OCI-LY7 (cell line): ENCODE results near the gene KIAA1328. TPM values are rescaled to one million over a fixed set of nuclear protein-coding genes. Genes with fewer than 3 reads are reported as not detected.

Source experiments
- BruUV-seq: library from RNA; stranded (reverse); fragments of 400-500 nt; replicated peaks from 2 replicates; lab custom pipeline; 2021; lab: Mats Ljungman, UMichigan
- CTCF ChIA-PET: fragments of 300-600 bp; sonication (Branson Sonifier 250); formaldehyde crosslinking; loops from one replicate; lab custom pipeline; 2022; ENCODE audit warnings: antibody characterized with exemption; ENCODE audit not compliant: unreplicated experiment; lab: Charles Lee
- POLR2A ChIA-PET: fragments of 300-600 bp; sonication (Branson Sonifier 250); formaldehyde crosslinking; loops from one replicate; lab custom pipeline; 2022; ENCODE audit warnings: antibody characterized with exemption; lab: Charles Lee
- DNase-seq: peaks from one replicate; pipeline ENCODE4 v3.0.0-alpha.2; 2015; ENCODE audit warnings: low spot score
- H2AFZ ChIP-seq: fragments of 200-600 bp; sonication (generic), shearing (Covaris generic); 2 replicates; pipeline ENCODE4 v1.6.1; 2014; ENCODE audit warnings: mild to moderate bottlenecking, antibody characterized with exemption, low read length, moderate library complexity
- H3K27ac ChIP-seq: fragments of 200-600 bp; sonication (generic); 2 replicates; pipeline ENCODE4 v1.5.1; 2014; ENCODE audit warnings: mixed run types, low read depth, mild to moderate bottlenecking, moderate library complexity, low read length, inconsistent platforms; ENCODE audit not compliant: poor library complexity, severe bottlenecking
- H3K36me3 ChIP-seq: fragments of 200-600 bp; sonication (generic); 2 replicates; pipeline ENCODE4 v1.6.1; 2014; ENCODE audit warnings: mild to moderate bottlenecking, antibody characterized with exemption, low read length, moderate library complexity, mixed read lengths; ENCODE audit not compliant: insufficient read depth
- H3K4me1 ChIP-seq: fragments of 200-600 bp; sonication (generic); 2 replicates; pipeline ENCODE4 v1.5.1; 2014; ENCODE audit warnings: mild to moderate bottlenecking, low read length; ENCODE audit not compliant: insufficient read depth, poor library complexity, severe bottlenecking
- H3K4me2 ChIP-seq: fragments of 200-600 bp; sonication (generic); 2 replicates; pipeline ENCODE4 v1.6.1; 2014; ENCODE audit warnings: mild to moderate bottlenecking, low read length
- H3K4me3 ChIP-seq: fragments of 200-600 bp; sonication (generic); 2 replicates; pipeline ENCODE4 v1.5.1; 2014; ENCODE audit warnings: mild to moderate bottlenecking, low read depth, low read length; ENCODE audit not compliant: poor library complexity, severe bottlenecking
- H3K79me2 ChIP-seq: fragments of 200-600 bp; sonication (generic); 2 replicates; pipeline ENCODE4 v1.6.1; 2016; ENCODE audit warnings: low read depth, mild to moderate bottlenecking, low read length, moderate library complexity, mixed read lengths; ENCODE audit not compliant: insufficient read depth
- H3K9me2 ChIP-seq: fragments of 200-600 bp; sonication (generic); 2 replicates; pipeline ENCODE4 v1.6.1; 2016; ENCODE audit warnings: mild to moderate bottlenecking, low read length, mixed read lengths; ENCODE audit not compliant: insufficient read depth
- H3K9me3 ChIP-seq: fragments of 200-600 bp; sonication (generic); 2 replicates; pipeline ENCODE4 v1.6.1; 2014; ENCODE audit warnings: mild to moderate bottlenecking, mixed run types, low read length, mixed read lengths
- H4K20me1 ChIP-seq: fragments of 200-600 bp; sonication (generic); 2 replicates; pipeline ENCODE4 v1.6.1; 2014; ENCODE audit warnings: mild to moderate bottlenecking, antibody characterized with exemption, low read length, moderate library complexity, mixed read lengths; ENCODE audit not compliant: insufficient read depth
- CTCF ChIP-seq: fragments of 200-600 bp; sonication (generic); conservative IDR thresholded peaks from 2 replicates; pipeline ENCODE4 v1.5.1; 2014; ENCODE audit warnings: mild to moderate bottlenecking, antibody characterized with exemption, low read length, moderate library complexity, mixed read lengths
- EZH2phosphoT487 ChIP-seq: fragments of 200-600 bp; sonication (generic); IDR thresholded peaks from 2 replicates; pipeline ENCODE4 v1.6.1; 2018; ENCODE audit warnings: low read depth, borderline replicate concordance, mild to moderate bottlenecking, mixed run types, antibody characterized with exemption, low read length, moderate library complexity, mixed read lengths
- intact Hi-C: fragments of 100-400 bp; cut with micrococcal nuclease; formaldehyde crosslinking; loops from one replicate; pipeline ENCODE4 v1.10.0; 2022; ENCODE audit not compliant: unreplicated experiment
- total RNA-seq, 2 experiments: library from RNA; depleted of rRNA in 1 of 2; stranded (reverse); fragments of >200 nt in 1 of 2; shearing (Covaris generic) in 1 of 2; gene quantifications; 2 replicates each; pipeline ENCODE4 v1.2.3, GENCODE V29; 2014 to 2022

KIAA1328 gene
- total RNA-seq, 2 experiments from 2014 or later: 3.0 to 5.8 TPM

- CTCF ChIA-PET: no interaction called here
- H4K20me1 ChIP-seq: no peaks in the 10 kb centered on the region
These were observed 11.9 kb upstream of the KIAA1328 start for GRCh38 chr18:36817039-36817438.

GRCh38 chr18:36818652-36819051 lies 10.3 kb upstream of the KIAA1328 start:
- no peak for DNase-seq
- H4K20me1 ChIP-seq: no peaks in the 10 kb centered on the region
- intact Hi-C loops: no loop called here
- peaks cover 33% of the 10 kb centered on the region for H3K36me3 ChIP-seq
- BruUV-seq: no TSS peak
- no peaks in the 10 kb centered on the region for H3K4me1 ChIP-seq
- no peak overlapping the region for H3K27ac ChIP-seq
- H3K4me3 ChIP-seq: no peak overlapping the region
- POLR2A ChIA-PET: interaction anchor here (0.7 kb wide), 1 partner anchor 130 kb away, joined by 3 read pairs; no protein-coding TSS in a partner anchor
- H3K79me2 ChIP-seq: no peaks in the 10 kb centered on the region
- H3K9me2 ChIP-seq: no peaks in the 10 kb centered on the region
- CTCF ChIA-PET: no interaction called here
- TF ChIP-seq EZH2phosphoT487: no peak
- no peak for TF ChIP-seq CTCF
- H3K9me3 ChIP-seq: no peaks in the 10 kb centered on the region
- no peak overlapping the region for H2AFZ ChIP-seq
- H3K4me2 ChIP-seq: no peak overlapping the region

More at GRCh38 chr18:36817039-36817438, 11.9 kb upstream of the KIAA1328 start:
- H3K9me2 ChIP-seq: no peaks in the 10 kb centered on the region
- H3K79me2 ChIP-seq: no peaks in the 10 kb centered on the region
- no peak for TF ChIP-seq CTCF
- TF ChIP-seq EZH2phosphoT487: no peak
- no peaks in the 10 kb centered on the region for H3K9me3 ChIP-seq
- H3K4me2 ChIP-seq: no peak overlapping the region
- no peak for DNase-seq
- POLR2A ChIA-PET: no interaction called here
- BruUV-seq: no TSS peak
- peaks cover 25% of the 10 kb centered on the region for H3K36me3 ChIP-seq
- intact Hi-C loops: no loop called here
- H3K27ac ChIP-seq: no peak overlapping the region
- no peaks in the 10 kb centered on the region for H3K4me1 ChIP-seq
- no peak overlapping the region for H2AFZ ChIP-seq
- H3K4me3 ChIP-seq: no peak overlapping the region

GRCh38 chr18:36819621-36820020 lies 9.3 kb upstream of the KIAA1328 start:
- Histone ChIP-seq H4K20me1 (no peaks in the 10 kb centered on the region), H2AFZ (no peak overlapping the region), H3K4me2 (no peak overlapping the region), H3K79me2 (no peaks in the 10 kb centered on the region), H3K9me2 (no peaks in the 10 kb centered on the region), H3K27ac (no peak overlapping the region), H3K9me3 (no peaks in the 10 kb centered on the region), H3K4me3 (no peak overlapping the region), H3K36me3 (peaks cover 33% of the 10 kb centered on the region), H3K4me1 (no peaks in the 10 kb centered on the region)
- no TSS peak for BruUV-seq
- DNase-seq: no peak
- ChIA-PET POLR2A (no interaction called here), CTCF (no interaction called here)
- TF ChIP-seq CTCF (no peak), EZH2phosphoT487 (no peak)
- intact Hi-C loops: no loop called here
